Measurements from ENCODE around the gene COPZ2.

GRCh38 chr17:48055531-48056245 is 18.1 kb upstream of the COPZ2 start:
- no peak for TF ChIP-seq CTCF (conservative IDR thresholded peaks at IDR 0.05; ENCODE audit: low read depth, low read length)
- no peak for TF ChIP-seq EZH2 (IDR thresholded peaks at IDR 0.05; ENCODE audit: borderline replicate concordance, low read depth, low read length, poor library complexity, severe bottlenecking)
